IMR-90 (cell line): Measurements from ENCODE around the gene GCNT2.

Experiments
- CEBPB ChIP-seq: IDR thresholded peaks from 2 replicates; pipeline ENCODE4 v1.6.1; 2012; ENCODE audit warnings: low read depth, low read length, improper control_type of control experiment
- POLR2A ChIP-seq: IDR thresholded peaks from 2 replicates; pipeline ENCODE4 v1.6.1; 2012; ENCODE audit warnings: mild to moderate bottlenecking, low read depth, low read length
- RAD21 ChIP-seq: IDR thresholded peaks from 2 replicates; pipeline ENCODE4 v1.6.1; 2012; ENCODE audit warnings: low read length, improper control_type of control experiment
- RCOR1 ChIP-seq: IDR thresholded peaks from 2 replicates; pipeline ENCODE4 v1.6.1; 2012; ENCODE audit warnings: mild to moderate bottlenecking, low read length, improper control_type of control experiment; ENCODE audit not compliant: insufficient replicate concordance
- SMC3 ChIP-seq: fragments of 150-350 bp; IDR thresholded peaks from 2 replicates; pipeline ENCODE4 v1.6.1; 2016; ENCODE audit warnings: low read depth, mild to moderate bottlenecking, antibody characterized with exemption, low read length, moderate library complexity
- TF ChIP-seq, protein P1 (sequence below): conservative IDR thresholded peaks from 2 replicates; pipeline ENCODE4 v1.5.1; 2012; ENCODE audit warnings: mild to moderate bottlenecking, low read depth, low read length, improper control_type of control experiment
- TF ChIP-seq, protein P2 (sequence below): fragments of 150-350 bp; IDR thresholded peaks from 2 replicates; pipeline ENCODE4 v1.6.1; 2017; ENCODE audit warnings: mild to moderate bottlenecking, antibody characterized with exemption, low read length, low read depth

DNA sequence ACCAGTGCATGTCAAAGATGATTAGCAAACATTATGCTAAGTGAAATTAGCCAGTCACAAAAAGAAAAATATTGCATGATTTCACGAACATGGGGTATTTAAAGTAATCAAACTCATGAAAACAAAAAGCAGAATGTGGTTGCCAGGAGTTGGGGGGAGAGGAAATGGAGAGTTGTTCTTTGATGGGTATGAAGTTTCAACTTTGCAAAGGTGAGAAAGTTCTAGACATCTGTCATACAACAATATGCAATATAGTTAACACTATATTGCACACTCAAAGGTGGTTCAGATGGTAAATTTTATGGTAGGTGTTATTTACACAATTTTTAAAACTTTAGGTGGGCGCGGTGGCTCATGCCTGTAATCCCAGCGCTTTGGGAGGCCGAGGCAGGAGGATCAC, 13.4 kb upstream of the GCNT2 start:
- TF ChIP-seq POLR2A = no peak
- TF ChIP-seq, protein P1, sequence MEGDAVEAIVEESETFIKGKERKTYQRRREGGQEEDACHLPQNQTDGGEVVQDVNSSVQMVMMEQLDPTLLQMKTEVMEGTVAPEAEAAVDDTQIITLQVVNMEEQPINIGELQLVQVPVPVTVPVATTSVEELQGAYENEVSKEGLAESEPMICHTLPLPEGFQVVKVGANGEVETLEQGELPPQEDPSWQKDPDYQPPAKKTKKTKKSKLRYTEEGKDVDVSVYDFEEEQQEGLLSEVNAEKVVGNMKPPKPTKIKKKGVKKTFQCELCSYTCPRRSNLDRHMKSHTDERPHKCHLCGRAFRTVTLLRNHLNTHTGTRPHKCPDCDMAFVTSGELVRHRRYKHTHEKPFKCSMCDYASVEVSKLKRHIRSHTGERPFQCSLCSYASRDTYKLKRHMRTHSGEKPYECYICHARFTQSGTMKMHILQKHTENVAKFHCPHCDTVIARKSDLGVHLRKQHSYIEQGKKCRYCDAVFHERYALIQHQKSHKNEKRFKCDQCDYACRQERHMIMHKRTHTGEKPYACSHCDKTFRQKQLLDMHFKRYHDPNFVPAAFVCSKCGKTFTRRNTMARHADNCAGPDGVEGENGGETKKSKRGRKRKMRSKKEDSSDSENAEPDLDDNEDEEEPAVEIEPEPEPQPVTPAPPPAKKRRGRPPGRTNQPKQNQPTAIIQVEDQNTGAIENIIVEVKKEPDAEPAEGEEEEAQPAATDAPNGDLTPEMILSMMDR = no peak
- no peak for TF ChIP-seq SMC3
- TF ChIP-seq, protein P2, sequence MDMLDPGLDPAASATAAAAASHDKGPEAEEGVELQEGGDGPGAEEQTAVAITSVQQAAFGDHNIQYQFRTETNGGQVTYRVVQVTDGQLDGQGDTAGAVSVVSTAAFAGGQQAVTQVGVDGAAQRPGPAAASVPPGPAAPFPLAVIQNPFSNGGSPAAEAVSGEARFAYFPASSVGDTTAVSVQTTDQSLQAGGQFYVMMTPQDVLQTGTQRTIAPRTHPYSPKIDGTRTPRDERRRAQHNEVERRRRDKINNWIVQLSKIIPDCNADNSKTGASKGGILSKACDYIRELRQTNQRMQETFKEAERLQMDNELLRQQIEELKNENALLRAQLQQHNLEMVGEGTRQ = no peak
- no peak for TF ChIP-seq RAD21
- no peak for TF ChIP-seq RCOR1
- TF ChIP-seq CEBPB = no peak
